HG03066 (cell line): ENCODE results near the gene IKZF1.

ENCODE experiments used
- ATAC-seq: cut with Tn5 transposase; IDR thresholded peaks from one replicate; pipeline ENCODE4 v1.9.1; 2021; ENCODE audit warnings: low read depth; ENCODE audit not compliant: unreplicated experiment

IKZF1 gene

DNA sequence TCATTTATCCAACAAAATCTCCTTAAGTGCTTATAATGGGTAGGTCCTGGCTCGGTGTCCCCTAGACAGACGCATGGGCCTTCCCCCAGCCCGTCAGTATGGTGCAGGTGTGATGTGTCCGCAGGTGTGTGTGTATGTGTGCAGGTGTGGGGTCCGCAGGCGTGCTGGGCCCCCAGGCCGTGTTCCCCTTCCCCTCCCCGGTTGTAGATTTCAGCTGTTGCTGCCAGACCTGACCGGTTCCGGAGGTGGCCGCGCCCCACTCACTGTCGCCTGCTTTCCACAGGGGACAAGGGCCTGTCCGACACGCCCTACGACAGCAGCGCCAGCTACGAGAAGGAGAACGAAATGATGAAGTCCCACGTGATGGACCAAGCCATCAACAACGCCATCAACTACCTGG lies 95.1 kb downstream of the IKZF1 start:
- no peak for ATAC-seq

DNA sequence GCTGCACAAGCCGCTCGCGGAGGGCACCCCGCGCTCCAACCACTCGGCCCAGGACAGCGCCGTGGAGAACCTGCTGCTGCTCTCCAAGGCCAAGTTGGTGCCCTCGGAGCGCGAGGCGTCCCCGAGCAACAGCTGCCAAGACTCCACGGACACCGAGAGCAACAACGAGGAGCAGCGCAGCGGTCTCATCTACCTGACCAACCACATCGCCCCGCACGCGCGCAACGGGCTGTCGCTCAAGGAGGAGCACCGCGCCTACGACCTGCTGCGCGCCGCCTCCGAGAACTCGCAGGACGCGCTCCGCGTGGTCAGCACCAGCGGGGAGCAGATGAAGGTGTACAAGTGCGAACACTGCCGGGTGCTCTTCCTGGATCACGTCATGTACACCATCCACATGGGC lies 95.6 kb downstream of the IKZF1 start:
- ATAC-seq: no peak

DNA sequence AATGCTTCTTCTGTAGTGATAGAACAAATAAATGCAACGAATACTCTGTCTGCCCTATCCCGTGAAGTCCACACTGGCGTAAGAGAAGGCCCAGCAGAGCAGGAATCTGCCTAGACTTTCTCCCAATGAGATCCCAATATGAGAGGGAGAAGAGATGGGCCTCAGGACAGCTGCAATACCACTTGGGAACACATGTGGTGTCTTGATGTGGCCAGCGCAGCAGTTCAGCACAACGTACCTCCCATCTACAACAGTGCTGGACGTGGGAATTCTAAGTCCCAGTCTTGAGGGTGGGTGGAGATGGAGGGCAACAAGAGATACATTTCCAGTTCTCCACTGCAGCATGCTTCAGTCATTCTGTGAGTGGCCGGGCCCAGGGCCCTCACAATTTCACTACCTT lies 99.9 kb downstream of the IKZF1 start:
- no peak for ATAC-seq

DNA sequence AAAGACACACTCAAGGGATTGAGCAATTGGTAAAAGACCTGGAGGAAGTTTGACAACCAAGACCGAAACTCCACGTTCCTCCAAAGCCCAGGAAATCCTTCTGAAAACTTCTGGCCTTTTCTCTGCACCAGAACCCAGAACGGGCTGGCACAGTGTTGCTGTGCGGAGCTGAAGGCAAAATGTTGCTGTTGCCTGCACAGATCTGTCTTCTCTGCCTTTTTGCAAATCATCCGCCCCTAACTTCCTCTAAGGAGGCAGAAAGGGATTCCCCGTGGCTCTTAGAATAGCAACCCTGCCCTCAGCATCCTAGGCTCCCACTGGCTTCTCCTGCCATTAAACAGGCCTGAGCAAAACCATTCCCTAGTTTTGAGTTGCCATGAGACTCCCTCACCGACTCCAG lies 100.7 kb downstream of the IKZF1 start:
- ATAC-seq: no peak

DNA sequence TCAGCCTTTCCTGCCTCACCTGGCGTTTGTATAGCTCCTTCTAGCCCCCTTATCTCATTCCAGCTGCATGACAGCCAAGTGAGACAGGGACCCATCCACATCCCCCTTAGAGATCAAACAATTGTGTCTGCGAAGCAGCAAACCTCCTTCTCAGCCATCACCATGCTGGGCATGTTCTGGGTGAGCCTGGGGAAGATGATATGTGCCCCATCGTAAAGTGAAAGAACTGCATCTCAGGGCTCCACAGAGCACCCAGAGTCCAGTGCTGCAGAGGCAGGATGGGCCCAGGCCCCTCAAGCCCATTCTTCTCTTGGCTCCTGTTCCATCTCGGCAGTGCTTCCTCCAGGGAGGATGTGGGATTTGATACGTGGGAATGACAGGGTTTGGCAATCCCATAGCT lies 102.4 kb downstream of the IKZF1 start:
- no peak for ATAC-seq

DNA sequence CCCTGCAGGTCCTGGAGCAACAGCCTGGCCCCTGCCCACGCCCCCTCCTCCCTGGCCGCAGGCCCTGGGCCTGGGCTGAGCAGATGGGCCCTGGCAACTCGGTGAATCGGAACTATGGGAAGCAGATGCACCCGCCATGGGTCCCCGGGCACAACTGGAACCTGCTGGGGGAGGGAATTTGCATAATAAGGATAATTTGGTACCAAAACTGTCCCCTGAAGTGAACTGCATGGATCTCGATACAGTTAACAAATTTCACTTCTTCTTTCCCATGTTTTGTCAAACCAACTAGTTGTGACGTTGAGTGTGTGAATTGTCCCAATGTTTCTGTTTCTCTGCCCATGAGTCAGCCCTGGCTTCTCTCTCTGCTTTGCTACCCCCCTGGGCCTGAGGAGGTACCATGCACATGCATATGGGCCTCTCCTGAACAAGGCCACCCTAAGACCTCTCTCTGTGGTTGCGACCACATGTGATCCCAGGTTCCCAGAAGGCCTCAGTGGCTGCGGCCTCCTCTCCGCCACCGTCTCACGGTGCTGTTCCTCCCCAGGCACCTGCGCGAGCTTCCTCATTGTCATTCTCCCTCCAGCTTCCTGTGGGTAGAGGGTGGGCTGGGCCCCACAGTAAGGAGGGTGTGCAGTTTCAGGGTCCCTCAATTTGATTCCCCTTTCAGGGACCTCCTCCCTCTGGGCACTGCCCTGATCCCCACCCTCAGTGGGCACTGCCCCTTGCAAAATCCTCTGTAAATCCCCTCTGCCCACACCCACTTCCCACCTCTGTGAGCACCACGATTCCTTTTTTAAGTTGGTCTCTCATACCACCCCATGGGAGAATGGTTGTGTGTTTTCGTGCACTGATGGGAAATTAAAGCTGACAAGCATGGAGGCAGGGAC lies 105.6 kb downstream of the IKZF1 start:
- peak; percentile 49 for ATAC-seq

DNA sequence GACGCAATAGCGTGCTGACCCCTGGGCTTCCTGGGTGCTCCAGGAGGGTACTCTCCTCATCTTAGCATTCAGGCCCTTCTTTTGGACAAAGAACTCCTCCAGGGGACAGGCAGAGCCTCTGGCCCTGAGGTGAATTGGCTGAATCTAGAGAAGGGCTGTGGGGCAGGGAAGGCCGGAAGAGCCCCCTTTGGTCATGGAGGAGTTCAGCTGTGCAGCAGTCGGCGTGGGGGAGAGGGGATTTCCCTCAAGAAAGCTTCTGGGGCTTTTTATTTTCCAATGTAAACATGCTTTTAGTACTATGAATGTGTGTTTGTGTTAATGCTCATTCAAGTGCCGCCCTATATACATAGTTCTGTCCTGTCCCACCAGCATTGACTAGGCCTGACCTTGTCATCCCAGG lies 106.8 kb downstream of the IKZF1 start:
- no peak for ATAC-seq

DNA sequence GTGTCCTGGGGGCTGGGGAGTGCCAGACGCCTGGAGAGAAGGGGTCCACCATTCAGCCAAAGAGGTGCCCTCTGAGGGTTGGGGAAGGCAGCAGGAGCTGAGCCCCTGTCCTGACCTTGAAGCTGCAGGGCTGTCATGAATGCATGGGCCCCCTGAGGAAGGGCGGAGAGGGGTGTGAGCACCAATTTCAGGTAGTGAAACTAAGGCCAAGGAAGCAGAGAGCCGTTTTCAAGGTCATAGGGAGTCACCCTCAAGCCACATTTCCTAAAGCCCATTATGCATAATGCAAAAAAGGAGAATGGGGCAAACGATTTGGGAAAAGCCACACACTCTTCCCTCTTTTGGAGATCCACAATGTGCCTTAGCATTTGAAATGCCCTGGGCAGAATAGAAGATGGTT lies 108.5 kb downstream of the IKZF1 start:
- ATAC-seq: no peak

DNA sequence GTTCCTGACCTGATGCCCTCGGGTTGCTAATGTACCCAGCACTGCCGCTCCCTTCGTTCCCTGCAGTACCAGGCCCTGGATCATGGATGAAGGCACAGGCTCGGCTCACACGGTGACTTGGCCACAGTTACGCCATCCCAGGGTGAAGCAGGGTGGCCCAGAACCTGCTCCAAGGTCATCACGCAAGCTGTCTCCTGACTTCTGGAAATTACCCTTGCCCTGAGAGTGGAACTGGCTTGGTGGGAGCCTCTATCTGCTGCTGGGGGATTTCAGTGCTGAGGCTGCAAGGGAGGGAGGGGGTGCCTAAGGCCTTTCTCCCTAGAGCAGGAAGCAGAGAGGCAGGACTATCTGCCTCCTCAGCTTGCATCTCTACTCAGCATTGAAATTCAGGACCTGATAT lies 109.0 kb downstream of the IKZF1 start:
- ATAC-seq: no peak

DNA sequence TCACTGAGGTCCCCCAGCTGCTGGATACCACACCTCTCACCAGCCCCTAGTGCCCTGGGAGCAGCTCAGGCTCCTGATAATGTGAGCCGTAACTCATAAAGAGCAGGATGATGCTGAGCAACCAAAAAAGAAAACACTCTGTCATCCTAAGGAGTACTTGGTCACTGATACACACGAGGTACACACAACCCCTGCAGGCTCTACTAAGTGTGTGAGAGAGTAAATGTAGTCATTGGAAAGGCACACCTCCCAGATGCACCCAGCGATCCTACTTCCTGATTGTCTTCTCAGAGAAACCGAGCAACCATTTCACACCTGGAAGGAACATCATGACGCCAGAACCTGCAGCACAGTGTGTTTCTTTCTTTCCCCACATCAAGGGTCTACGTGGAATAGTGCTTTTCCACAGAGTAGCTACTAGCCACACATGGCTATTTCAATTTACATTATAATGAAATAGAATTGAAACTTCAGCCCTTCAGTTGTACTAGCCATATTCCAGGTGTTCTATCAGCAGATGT lies 111.4 kb downstream of the IKZF1 start:
- no peak for ATAC-seq

DNA sequence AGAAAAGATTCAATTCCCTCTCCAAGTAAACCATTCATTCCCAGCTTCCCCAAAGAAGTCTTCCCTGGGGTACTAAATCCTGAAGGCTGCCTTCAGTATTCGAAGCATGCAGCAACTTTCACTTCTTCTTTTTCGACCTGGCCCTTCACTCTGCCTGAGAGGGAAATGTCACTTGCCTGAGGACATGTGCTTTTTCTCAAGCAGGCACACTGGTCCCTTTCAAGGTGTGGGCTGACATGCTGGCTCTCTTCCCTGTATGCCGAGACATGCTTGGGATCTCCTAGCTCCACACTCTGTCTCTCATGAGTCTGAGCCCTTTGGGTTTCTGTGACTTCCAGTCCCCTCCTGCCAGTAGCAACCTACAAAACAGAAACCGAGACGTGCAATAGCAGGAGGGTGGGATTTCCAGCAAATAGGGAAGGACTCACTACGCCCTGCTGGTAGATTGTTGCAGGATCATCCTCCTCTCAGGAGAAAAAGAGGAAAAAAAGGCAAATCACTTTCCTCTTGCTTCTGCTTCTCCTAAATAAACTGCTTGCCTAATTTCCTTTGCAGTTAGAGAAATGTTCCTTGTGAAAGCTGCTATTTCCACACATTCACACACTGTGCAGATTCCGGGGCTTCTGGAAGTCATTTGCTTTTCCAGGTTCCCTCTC lies 112.1 kb downstream of the IKZF1 start:
- ATAC-seq: peak; percentile 82

DNA sequence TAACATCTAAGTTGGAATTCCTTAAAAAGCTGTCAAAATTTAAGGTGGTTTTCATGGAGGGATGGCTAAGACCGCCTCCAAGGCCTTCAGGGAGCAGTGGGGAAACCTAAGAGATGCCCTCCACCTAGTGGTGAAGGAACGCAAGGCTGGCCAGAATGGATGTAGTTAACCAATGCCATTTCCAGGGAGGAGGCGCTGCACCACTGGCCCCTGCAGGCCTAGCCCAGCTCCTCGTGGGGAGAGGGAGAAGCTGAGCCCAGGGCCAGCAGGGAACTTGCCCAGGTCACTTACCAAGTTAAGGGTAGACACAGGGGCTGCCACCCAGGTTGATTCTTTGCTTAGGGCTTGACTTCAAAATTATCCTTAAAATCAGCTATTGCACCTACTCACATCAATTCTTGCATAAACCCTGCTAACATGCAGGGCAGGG lies 113.6 kb downstream of the IKZF1 start:
- peak; percentile 81 for ATAC-seq

DNA sequence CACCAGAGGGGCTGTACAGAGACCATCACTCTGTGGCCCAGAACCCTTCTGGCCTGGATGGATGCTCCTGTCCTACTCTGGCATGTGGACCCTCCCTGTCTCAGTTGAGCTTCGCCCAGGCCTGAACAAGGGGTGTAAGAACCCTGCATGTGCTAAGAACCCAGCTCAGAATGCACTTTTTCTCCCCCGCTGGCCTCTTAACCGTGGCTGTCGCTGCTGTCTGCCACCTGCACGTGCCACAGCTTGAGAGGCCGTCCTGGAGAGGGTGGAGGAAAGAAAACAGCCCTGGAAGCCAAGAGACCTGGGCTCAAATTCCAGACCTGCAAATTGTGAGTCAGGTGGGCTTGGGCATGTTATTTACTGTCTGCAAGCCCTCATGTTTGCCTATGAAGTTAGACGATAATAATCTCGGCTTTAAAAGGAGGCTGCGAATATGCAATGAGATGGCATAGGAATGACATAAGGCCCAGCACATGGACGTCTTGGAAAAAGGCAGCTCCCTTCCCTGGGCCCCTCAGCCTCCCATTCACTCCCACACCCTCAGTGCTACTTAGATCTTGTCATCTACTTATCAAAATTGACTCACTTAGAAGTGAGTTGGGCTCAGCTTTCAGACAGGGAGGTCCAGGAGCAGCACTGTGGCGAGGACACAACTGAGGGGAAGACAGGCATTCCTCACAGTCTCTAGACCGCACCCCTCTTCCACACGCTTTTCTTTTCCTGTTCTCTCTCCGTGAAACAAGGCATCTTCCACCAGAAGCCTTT lies 114.2 kb downstream of the IKZF1 start:
- no peak for ATAC-seq

DNA sequence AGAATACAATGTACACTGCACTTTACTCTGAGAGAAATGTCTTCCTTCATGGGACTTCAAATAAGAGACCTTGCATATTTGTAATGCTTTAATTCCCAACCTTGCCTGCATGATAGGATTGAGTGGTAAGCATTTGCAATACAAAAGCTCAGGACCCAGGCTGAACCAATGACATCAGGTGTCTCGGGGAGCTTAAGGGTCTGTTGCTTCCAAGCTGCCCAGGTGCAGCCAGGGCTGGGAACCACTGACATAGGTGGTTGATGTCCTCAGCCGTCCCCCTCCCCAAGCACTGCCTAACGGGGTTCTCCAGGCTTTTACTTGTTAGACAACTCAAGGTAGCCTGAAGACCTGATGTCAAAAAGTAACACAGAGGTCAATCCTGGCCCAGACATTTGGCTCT lies 116.5 kb downstream of the IKZF1 start:
- ATAC-seq: no peak

DNA sequence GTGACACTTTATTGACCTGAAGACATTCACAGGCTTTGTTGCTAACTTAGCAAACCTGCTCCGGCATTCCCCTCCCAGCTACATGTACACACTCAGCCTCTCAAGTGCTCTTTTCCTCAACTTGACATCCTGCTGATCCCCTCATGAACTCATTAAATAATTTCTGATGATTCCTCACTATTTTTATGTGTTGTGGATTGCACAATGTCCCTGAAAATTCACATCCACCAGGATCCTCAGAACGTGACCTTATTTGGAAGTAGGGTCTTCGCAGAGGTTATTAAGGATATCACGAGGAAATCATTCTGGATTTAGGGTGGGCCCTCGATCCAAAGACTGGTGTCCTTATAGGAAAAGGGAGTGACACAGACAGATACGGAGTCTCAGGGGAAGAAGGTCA lies 118.3 kb downstream of the IKZF1 start:
- no peak for ATAC-seq

DNA sequence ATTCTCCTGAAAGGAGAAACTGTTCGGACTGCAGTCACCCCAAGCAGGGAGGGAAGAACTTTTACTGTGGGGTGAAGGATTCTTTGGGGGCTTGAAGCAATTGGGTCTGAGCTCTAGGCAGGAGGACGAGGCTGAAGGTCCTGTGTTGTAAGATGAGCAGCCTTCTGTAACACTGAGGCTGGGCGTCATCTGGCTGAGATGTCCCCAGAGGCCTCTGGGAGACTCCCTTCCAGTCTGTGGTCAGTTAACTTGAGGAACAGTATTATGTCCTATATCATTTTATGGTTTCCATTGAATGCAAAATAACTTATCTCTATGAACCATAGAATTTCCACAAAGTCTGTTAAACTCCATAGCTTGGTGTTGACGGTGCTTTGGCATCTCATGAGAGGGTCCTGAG lies 119.3 kb downstream of the IKZF1 start:
- no peak for ATAC-seq

DNA sequence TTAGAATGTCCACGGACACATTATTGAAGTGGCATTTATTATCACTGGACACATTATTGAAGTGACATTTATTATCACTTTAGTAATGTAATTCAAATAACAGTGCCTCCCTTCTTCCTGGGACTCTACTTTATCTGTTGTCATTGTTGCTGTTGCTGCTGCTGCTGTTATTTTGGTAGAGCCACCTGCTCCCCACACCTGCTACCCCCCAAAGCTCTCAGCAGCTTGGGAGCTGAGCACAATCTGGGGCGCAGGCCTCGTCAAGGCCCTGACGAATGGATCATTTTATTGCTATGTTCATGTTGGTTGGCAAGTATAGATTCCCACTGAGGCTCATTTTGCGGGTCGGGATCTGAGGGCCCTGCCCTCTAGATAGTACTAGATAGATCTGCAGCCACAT lies 120.8 kb downstream of the IKZF1 start:
- no peak for ATAC-seq

DNA sequence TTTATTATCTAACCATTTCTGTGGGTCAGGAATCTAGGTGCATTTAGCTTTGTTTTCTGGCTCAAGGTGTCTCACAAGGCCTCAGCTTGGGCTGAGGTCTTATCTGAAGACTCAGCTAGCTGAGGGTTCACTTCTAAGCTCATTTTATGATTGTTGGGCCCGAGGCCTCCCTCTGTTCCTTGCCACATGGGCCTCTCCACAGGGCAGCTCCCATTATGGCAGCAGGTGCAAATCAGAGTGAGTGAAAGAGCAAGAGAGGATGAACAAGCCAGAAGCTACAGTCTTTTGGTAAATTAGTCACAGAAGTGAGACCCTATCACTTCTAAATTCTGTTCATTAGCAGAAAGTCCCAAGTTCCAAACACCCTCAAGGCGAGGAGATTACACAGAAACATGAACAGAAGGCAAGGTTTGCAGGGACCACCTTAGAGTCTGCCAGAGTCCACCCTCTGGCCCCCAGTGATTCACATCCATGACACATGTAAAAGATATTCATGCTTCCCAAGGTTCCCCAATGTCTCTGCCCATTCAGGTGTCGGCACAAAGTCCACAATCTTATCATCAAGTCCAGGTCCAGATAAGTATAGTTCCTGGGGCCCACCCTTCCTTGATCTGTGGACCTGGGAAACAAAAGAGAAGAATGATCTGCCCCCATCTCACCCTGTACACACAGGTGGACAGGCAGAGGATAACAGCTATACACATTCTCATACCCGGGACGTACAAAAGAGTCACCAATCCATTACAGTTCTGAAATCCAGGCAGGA lies 121.9 kb downstream of the IKZF1 start:
- ATAC-seq: no peak

DNA sequence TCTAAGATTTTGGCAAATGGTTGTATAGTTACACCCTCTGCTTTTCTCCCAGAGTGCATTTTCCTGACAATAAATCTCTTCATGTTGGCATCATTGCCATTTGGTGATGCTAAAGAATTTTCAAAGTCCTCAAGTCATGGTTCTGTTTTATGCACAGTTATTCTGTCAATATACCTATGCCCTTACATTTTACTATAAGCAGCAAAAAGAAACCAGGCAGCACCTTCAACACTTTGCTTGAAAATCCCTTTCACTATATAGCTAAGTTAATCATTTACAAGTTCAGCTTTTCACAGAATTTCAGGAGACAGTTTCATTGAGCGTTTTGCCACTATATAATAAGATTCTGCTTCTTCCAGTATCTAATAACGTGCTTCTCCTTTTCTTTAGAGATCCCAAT lies 123.0 kb downstream of the IKZF1 start:
- no peak for ATAC-seq

DNA sequence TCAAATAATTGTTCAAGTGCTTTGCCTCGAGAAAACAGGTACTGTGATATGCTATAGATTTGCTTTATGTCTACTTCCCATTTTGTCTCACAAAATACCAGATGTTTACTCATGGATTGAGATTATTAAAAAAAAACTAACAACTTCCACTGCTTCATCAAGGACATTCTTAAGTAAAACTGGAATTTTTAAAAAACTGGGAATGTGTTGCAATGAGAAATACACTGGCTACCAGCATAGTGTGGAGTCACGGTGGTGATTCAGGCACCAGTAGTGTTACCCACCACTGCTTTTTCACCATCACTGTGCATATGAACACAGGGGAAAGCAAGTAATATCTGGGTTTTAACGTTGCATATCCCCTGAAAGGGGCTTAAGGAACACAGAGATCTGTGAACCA lies 124.4 kb downstream of the IKZF1 start:
- no peak for ATAC-seq
